K562 (cell line): ENCODE measurements around the gene BCAR3. TPM values are rescaled to one million over a fixed set of nuclear protein-coding genes. Genes with fewer than 3 reads are reported as not detected.

Source experiments
- ATAC-seq: fragments of 200-7000 bp; cut with Tn5 transposase; 3 replicates; pipeline ENCODE4 v1.9.1; 2020; ENCODE audit warnings: moderate library complexity
- BruUV-seq: library from RNA; stranded (reverse); fragments of 400-500 nt; replicated peaks from 2 replicates; lab custom pipeline; 2021; lab: Mats Ljungman, UMichigan
- CTCF ChIA-PET: fragments of 300-600 bp; formaldehyde crosslinking; extraction: SDS; loops from one replicate; lab custom pipeline; 2021; ENCODE audit warnings: low intra/inter-chr PET ratio; lab: Yijun Ruan, JAX
- POLR2A ChIA-PET: fragments of 300-600, 350-650 bp; sonication (Branson Sonifier 250); formaldehyde crosslinking; extraction: SDS; loops from one replicate; lab custom pipeline; 2021; ENCODE audit warnings: antibody characterized with exemption, inconsistent platforms; lab: Yijun Ruan, JAX
- DNase-seq, 4 experiments: peaks; one replicate each; pipeline versions ENCODE4 v3.0.0 to v3.0.0-alpha.2; 2011 to 2018; ENCODE audit warnings: low spot score in 3 of 4, mixed read lengths in 3 of 4; ENCODE audit errors: extremely low read depth in 1 of 4
- FAIRE-seq: peaks from 2 replicates; lab custom pipeline; 2011; peaks lifted over from hg19 to GRCh38; lab: Jason Lieb, UNC
- H2AFZ ChIP-seq: 2 replicates; pipeline ENCODE4 v1.6.0; 2011; ENCODE audit warnings: low read depth, low read length, control low read depth, inconsistent platforms
- H3K27ac ChIP-seq: fragments of 200-600 bp; 3 replicates; pipeline ENCODE4 v1.8.0; 2011; ENCODE audit warnings: low read depth, mild to moderate bottlenecking, control low read depth, inconsistent platforms, low read length, moderate library complexity, mixed read lengths; ENCODE audit errors: extremely low read depth
- H3K27me3 ChIP-seq, 2 experiments: fragments of 300-600 bp in 1 of 2; 2 replicates in 1 of 2; 3 replicates in 1 of 2; pipeline versions ENCODE4 v1.6.0 to v1.8.0; 2011; ENCODE audit warnings: inconsistent platforms in 2 of 2, low read length in 2 of 2, mild to moderate bottlenecking in 1 of 2, mixed read lengths in 1 of 2, moderate library complexity in 1 of 2; ENCODE audit not compliant: control insufficient read depth in 2 of 2, insufficient read depth in 2 of 2
- H3K36me3 ChIP-seq: fragments of 300-600 bp; 3 replicates; pipeline ENCODE4 v1.8.0; 2011; ENCODE audit warnings: mild to moderate bottlenecking, low read length, inconsistent platforms; ENCODE audit not compliant: control insufficient read depth, insufficient read depth
- H3K4me1 ChIP-seq, 2 experiments: fragments of 200-600 bp in 1 of 2; replicated peaks in 1 of 2; 2 replicates in 1 of 2; 3 replicates in 1 of 2; pipeline versions ENCODE4 v1.5.1 to v1.8.0; 2011; ENCODE audit warnings: inconsistent platforms in 2 of 2, low read length in 2 of 2, mild to moderate bottlenecking in 1 of 2, mixed read lengths in 1 of 2, moderate library complexity in 1 of 2; ENCODE audit not compliant: control insufficient read depth in 2 of 2, insufficient read depth in 2 of 2
- H3K4me2 ChIP-seq: 2 replicates; pipeline ENCODE4 v1.6.1; 2011; ENCODE audit warnings: low read length, control low read depth, inconsistent platforms, mixed read lengths; ENCODE audit not compliant: insufficient read depth
- H3K4me3 ChIP-seq: fragments of 200-600 bp; sonication (generic), shearing (Covaris generic); 2 replicates; pipeline ENCODE4 v1.5.1; 2016; ENCODE audit warnings: control low read depth, inconsistent platforms
- H3K79me2 ChIP-seq: fragments of 200-600 bp; 3 replicates; pipeline ENCODE4 v1.8.0; 2011; ENCODE audit warnings: low read length, inconsistent platforms; ENCODE audit not compliant: control insufficient read depth, insufficient read depth
- H3K9ac ChIP-seq, 2 experiments: 2 replicates each; pipeline versions ENCODE4 v1.6.0 to v1.6.1; 2011; ENCODE audit warnings: low read depth in 2 of 2, low read length in 2 of 2, control low read depth in 1 of 2, inconsistent platforms in 1 of 2, mild to moderate bottlenecking in 1 of 2, mixed read lengths in 1 of 2; ENCODE audit not compliant: insufficient read depth in 1 of 2
- H3K9me1 ChIP-seq: one replicate; pipeline ENCODE4 v1.6.0; 2011; ENCODE audit warnings: inconsistent platforms, mild to moderate bottlenecking, low read length, moderate library complexity; ENCODE audit not compliant: control insufficient read depth, insufficient read depth
- H3K9me3 ChIP-seq: replicated peaks from 2 replicates; pipeline ENCODE4 v1.5.1; 2011; ENCODE audit warnings: low read depth, low read length, inconsistent platforms; ENCODE audit not compliant: control insufficient read depth, insufficient read depth
- H4K20me1 ChIP-seq: replicated peaks from 2 replicates; pipeline ENCODE4 v1.6.1; 2011; ENCODE audit warnings: low read length, inconsistent platforms, mixed read lengths; ENCODE audit not compliant: control insufficient read depth, insufficient read depth
- CCNT2 ChIP-seq: IDR thresholded peaks from 2 replicates; pipeline ENCODE4 v1.6.1; 2011; ENCODE audit warnings: borderline replicate concordance, low read depth, mild to moderate bottlenecking, moderate library complexity, mixed read lengths, low read length; ENCODE audit not compliant: insufficient read length; ENCODE audit errors: extremely low read depth
- NUFIP1 ChIP-seq: fragments of 450-650 bp; IDR thresholded peaks from 2 replicates; pipeline ENCODE4 v1.6.1; 2018; ENCODE audit not compliant: partially characterized antibody
- SRSF3 ChIP-seq: fragments of 200-400 bp; formaldehyde crosslinking; IDR thresholded peaks from 2 replicates; pipeline ENCODE4 v1.6.1; 2016; ENCODE audit warnings: mild to moderate bottlenecking, low read length, moderate library complexity; ENCODE audit not compliant: insufficient read depth
- STAT5A ChIP-seq: IDR thresholded peaks from 2 replicates; pipeline ENCODE4 v1.6.1; 2012; ENCODE audit warnings: low read length, inconsistent platforms, borderline replicate concordance
- ZBTB7A ChIP-seq: IDR thresholded peaks from 2 replicates; pipeline ENCODE4 v1.6.1; 2011; ENCODE audit warnings: low read depth, mild to moderate bottlenecking, low read length, moderate library complexity, borderline replicate concordance; ENCODE audit not compliant: control insufficient read depth
- WGBS: fragments of 100-300 bp; shearing (Covaris generic); methylation state at CpG from one replicate; pipeline ENCODE4 v1.1.6; 2016; ENCODE audit warnings: low coverage, mixed read lengths; ENCODE audit not compliant: insufficient coverage; ENCODE audit errors: missing lambda C conversion rate; 5-methylcytosine and 5-hydroxymethylcytosine counted together
- in situ Hi-C: fragments of 300-500 bp; cut with MboI; formaldehyde crosslinking; loops from 4 replicates; pipeline ENCODE4 v1.15.0; 2018; ENCODE audit warnings: inconsistent platforms, mixed read lengths
- intact Hi-C: fragments of 100-400 bp; cut with micrococcal nuclease; formaldehyde crosslinking; loops from 2 replicates; pipeline ENCODE4 v1.14.2; 2022
- polyA plus RNA-seq, 8 experiments: library from polyadenylated mRNA; depleted of rRNA in 4 of 8; stranded (reverse) in 5 of 8; unstranded in 3 of 8; fragments of >200 nt; fragmentation: Nextera tagmentation in 2 of 8; fragmentation: Illumina TruSeq in 1 of 8; extraction: Ambion mirVana in 2 of 8; extraction: Trizol in 1 of 8; gene quantifications; 2 replicates each; pipeline versions ENCODE4 v1.2.1 to v1.2.3, GENCODE V29; 2011 to 2014; ENCODE audit warnings: inconsistent platforms in 1 of 8, missing spikeins in 1 of 8
- total RNA-seq, 7 experiments: library from RNA; depleted of rRNA in 6 of 7; stranded (reverse); fragments of >200 nt in 6 of 7; fragmentation: Illumina TruSeq in 2 of 7; extraction: Trizol in 2 of 7; gene quantifications; 2 replicates each; pipeline versions ENCODE4 v1.2.1 to v1.2.3, GENCODE V29; 2011 to 2021; ENCODE audit warnings: low replicate concordance in 1 of 7
- TF ChIP-seq, protein P1 (sequence below): fragments of 450-650 bp; IDR thresholded peaks from 2 replicates; pipeline ENCODE4 v1.6.1; 2016
- TF ChIP-seq, protein P2 (sequence below): sonication (generic); formaldehyde crosslinking; IDR thresholded peaks from 2 replicates; pipeline ENCODE4 v1.8.0; 2022; ENCODE audit warnings: mild to moderate bottlenecking, missing genetic modification reagents
- TF ChIP-seq, protein P3 (sequence below): IDR thresholded peaks from 2 replicates; pipeline ENCODE4 v1.6.1; 2012; ENCODE audit warnings: low read depth, low read length, improper control_type of control experiment, borderline replicate concordance

BCAR3 gene
- total and polyA plus RNA-seq, 9 of the 15 experiments (the other 6 are each of a cell fraction or from before 2014, with no cell fraction given), result 1.8 to 6.3 (median 3.8) TPM

DNA sequence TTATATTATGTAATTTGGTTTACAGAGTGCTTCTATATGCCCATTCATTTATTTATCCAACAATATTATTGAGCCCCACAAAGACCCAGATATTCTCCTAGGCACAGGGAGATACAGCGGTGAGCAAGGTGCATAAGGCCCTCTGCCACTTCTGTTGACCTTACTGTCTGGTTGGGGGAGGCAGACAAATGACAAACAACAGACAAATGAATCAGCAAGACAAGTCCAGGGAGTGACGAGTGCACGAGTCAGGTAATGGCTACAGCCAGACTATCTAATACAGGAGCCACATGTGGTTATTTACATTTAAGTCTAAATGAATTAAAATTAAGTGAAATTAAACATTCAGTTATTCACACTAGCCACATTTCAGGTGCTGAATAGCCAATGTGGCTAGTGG lies 22.0 kb upstream of the BCAR3 start (continued):
- TF ChIP-seq, protein P1, sequence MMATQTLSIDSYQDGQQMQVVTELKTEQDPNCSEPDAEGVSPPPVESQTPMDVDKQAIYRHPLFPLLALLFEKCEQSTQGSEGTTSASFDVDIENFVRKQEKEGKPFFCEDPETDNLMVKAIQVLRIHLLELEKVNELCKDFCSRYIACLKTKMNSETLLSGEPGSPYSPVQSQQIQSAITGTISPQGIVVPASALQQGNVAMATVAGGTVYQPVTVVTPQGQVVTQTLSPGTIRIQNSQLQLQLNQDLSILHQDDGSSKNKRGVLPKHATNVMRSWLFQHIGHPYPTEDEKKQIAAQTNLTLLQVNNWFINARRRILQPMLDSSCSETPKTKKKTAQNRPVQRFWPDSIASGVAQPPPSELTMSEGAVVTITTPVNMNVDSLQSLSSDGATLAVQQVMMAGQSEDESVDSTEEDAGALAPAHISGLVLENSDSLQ, result peak; percentile 52; the same call in 1 of the 2 replicates
- TF ChIP-seq, all 486 proteins: peak for 11

DNA sequence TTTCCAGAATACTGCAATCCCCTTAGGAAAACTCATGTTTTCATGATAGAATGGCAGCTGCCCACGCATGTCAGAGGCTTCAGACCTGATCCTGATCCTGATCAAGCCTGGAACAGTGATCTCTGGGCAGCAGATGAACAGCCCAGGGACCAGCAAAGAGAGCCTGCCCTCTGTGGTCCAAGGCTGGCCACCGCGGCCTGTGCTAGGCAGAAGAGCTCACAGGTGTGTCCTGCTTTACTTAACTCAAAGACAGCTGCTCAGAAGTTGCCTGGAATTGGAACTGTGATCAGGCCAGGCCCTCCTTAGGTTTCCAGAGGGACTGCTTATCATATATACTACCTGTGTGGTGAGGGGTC lies 21.2 kb upstream of the BCAR3 start:
- no peak for FAIRE-seq
- ChIA-PET CTCF (interaction anchor here (0.6 kb wide), 1 partner anchor 631 kb away, joined by 8 read pairs; no protein-coding TSS in a partner anchor), POLR2A (no interaction called here)
- no peaks in the 10 kb centered on the region for H3K9me1 ChIP-seq
- peaks cover 0 to 12% of the 10 kb centered on the region in 2 experiments; a peak in 4 of 5 replicates for H3K4me1 ChIP-seq
- no peak overlapping the region for H2AFZ ChIP-seq
- H3K4me2 ChIP-seq, result no peak overlapping the region
- H3K27ac ChIP-seq, result no peak overlapping the region
- DNase-seq, result no peak
- intact Hi-C loops (no loop called here), in situ Hi-C loops (no loop called here)
- 38% methylated on average over 2 of the region's 3 CpGs for WGBS
- peaks cover 0 to 21% of the 10 kb centered on the region in 2 experiments; a peak in 2 of 5 replicates for H3K27me3 ChIP-seq
- BruUV-seq, result no TSS peak
- H4K20me1 ChIP-seq, result 0 out of 2 replicates have a peak, but pooled peaks cover 3% of the 10 kb centered on the region
- H3K36me3 ChIP-seq, result no peaks in the 10 kb centered on the region
- H3K9ac ChIP-seq, result 0 out of 4 replicates have a peak overlapping the region, but pooled peaks of 1 of the 2 experiments have one; percentile 32
- no peak for ATAC-seq
- H3K79me2 ChIP-seq, result no peaks in the 10 kb centered on the region
- no peak overlapping the region for H3K4me3 ChIP-seq
- no peaks in the 10 kb centered on the region for H3K9me3 ChIP-seq
- no peak for TF ChIP-seq CCNT2
- TF ChIP-seq, protein P2, sequence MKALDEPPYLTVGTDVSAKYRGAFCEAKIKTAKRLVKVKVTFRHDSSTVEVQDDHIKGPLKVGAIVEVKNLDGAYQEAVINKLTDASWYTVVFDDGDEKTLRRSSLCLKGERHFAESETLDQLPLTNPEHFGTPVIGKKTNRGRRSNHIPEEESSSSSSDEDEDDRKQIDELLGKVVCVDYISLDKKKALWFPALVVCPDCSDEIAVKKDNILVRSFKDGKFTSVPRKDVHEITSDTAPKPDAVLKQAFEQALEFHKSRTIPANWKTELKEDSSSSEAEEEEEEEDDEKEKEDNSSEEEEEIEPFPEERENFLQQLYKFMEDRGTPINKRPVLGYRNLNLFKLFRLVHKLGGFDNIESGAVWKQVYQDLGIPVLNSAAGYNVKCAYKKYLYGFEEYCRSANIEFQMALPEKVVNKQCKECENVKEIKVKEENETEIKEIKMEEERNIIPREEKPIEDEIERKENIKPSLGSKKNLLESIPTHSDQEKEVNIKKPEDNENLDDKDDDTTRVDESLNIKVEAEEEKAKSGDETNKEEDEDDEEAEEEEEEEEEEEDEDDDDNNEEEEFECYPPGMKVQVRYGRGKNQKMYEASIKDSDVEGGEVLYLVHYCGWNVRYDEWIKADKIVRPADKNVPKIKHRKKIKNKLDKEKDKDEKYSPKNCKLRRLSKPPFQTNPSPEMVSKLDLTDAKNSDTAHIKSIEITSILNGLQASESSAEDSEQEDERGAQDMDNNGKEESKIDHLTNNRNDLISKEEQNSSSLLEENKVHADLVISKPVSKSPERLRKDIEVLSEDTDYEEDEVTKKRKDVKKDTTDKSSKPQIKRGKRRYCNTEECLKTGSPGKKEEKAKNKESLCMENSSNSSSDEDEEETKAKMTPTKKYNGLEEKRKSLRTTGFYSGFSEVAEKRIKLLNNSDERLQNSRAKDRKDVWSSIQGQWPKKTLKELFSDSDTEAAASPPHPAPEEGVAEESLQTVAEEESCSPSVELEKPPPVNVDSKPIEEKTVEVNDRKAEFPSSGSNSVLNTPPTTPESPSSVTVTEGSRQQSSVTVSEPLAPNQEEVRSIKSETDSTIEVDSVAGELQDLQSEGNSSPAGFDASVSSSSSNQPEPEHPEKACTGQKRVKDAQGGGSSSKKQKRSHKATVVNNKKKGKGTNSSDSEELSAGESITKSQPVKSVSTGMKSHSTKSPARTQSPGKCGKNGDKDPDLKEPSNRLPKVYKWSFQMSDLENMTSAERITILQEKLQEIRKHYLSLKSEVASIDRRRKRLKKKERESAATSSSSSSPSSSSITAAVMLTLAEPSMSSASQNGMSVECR (CRISPR knock-in tag), result no peak
- TF ChIP-seq, protein P3, sequence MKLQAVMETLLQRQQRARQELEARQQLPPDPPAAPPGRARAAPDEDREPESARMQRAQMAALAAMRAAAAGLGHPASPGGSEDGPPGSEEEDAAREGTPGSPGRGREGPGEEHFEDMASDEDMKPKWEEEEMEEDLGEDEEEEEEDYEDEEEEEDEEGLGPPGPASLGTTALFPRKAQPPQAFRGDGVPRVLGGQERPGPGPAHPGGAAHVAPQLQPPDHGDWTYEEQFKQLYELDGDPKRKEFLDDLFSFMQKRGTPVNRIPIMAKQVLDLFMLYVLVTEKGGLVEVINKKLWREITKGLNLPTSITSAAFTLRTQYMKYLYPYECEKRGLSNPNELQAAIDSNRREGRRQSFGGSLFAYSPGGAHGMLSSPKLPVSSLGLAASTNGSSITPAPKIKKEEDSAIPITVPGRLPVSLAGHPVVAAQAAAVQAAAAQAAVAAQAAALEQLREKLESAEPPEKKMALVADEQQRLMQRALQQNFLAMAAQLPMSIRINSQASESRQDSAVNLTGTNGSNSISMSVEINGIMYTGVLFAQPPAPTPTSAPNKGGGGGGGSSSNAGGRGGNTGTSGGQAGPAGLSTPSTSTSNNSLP, result no peak
- no peak for TF ChIP-seq ZBTB7A
- no peak for TF ChIP-seq STAT5A
- TF ChIP-seq NUFIP1, result no peak
- no peak for TF ChIP-seq SRSF3
